Islet of Langerhans (tissue), 1 donor: ENCODE data around the gene OAS2.
"Not testable (repeated sequence)": the region's sequence is repeated elsewhere in the genome, so short reads cannot be mapped to it uniquely, and the experiment has no call there.

Experiments
- FAIRE-seq: peaks from one replicate; lab custom pipeline; 2011; peaks lifted over from hg19 to GRCh38; lab: Jason Lieb, UNC

Gene OAS2

GRCh38 chr12:112985642-112986290, 7.4 kb downstream of the OAS2 start:
- no peak for FAIRE-seq

- no peak for FAIRE-seq
These were observed 8.0 kb downstream of the OAS2 start for GRCh38 chr12:112986291-112986800.

GRCh38 chr12:112987561-112987960, 9.2 kb downstream of the OAS2 start:
- no peak for FAIRE-seq

- no peak for FAIRE-seq
These were observed 9.9 kb downstream of the OAS2 start for GRCh38 chr12:112988224-112988623.

- FAIRE-seq, result not testable (repeated sequence)
These were observed 10.6 kb downstream of the OAS2 start for GRCh38 chr12:112988823-112989385.

- FAIRE-seq, result no peak
These were observed 11.5 kb downstream of the OAS2 start for GRCh38 chr12:112989806-112990205.

GRCh38 chr12:112992541-112993398, 14.5 kb downstream of the OAS2 start:
- FAIRE-seq, result peak; percentile 45

- no peak for FAIRE-seq
These were observed 16.7 kb downstream of the OAS2 start for GRCh38 chr12:112995008-112995407.

GRCh38 chr12:112996501-112996900, 18.2 kb downstream of the OAS2 start:
- no peak for FAIRE-seq

GRCh38 chr12:112997506-112997905, 19.2 kb downstream of the OAS2 start:
- FAIRE-seq, result no peak

GRCh38 chr12:112998987-112999767, 20.9 kb downstream of the OAS2 start:
- FAIRE-seq, result no peak

- no peak for FAIRE-seq
These were observed 22.1 kb downstream of the OAS2 start for GRCh38 chr12:113000433-113000832.

GRCh38 chr12:113002155-113002554, 23.8 kb downstream of the OAS2 start:
- no peak for FAIRE-seq

GRCh38 chr12:113002676-113003075, 24.4 kb downstream of the OAS2 start:
- FAIRE-seq, result no peak

GRCh38 chr12:113003636-113004035, 25.3 kb downstream of the OAS2 start:
- FAIRE-seq, result no peak

- FAIRE-seq, result no peak
These were observed 27.4 kb downstream of the OAS2 start for GRCh38 chr12:113005762-113006161.

- FAIRE-seq, result no peak
These were observed 27.9 kb downstream of the OAS2 start for GRCh38 chr12:113006206-113006605.

- no peak for FAIRE-seq
These were observed 28.3 kb downstream of the OAS2 start for GRCh38 chr12:113006641-113007040.

GRCh38 chr12:113007166-113007565, 28.8 kb downstream of the OAS2 start:
- FAIRE-seq, result no peak

- FAIRE-seq, result no peak
These were observed 32.4 kb downstream of the OAS2 start for GRCh38 chr12:113010701-113011100.

GRCh38 chr12:113014565-113014964, 36.2 kb downstream of the OAS2 start:
- FAIRE-seq, result no peak

GRCh38 chr12:113016796-113017195, 38.5 kb downstream of the OAS2 start:
- no peak for FAIRE-seq
